Kidney (tissue), 14 donors: ENCODE measurements around the gene TRIO. TPM values are rescaled to one million over a fixed set of nuclear protein-coding genes. Genes with fewer than 3 reads are reported as not detected.

Experiments
- DNase-seq, 5 donors: peaks; one replicate each; pipeline ENCODE4 v3.0.0-alpha.2; 2013 to 2020
- FAIRE-seq: peaks from 2 replicates; lab custom pipeline; 2012; peaks lifted over from hg19 to GRCh38; lab: Jason Lieb, UNC
- H3K27ac ChIP-seq, 2 donors: one replicate each; pipeline ENCODE4 v1.7.0; 2013; ENCODE audit warnings: low read depth in 2 of 2, low read length in 2 of 2, inconsistent platforms in 1 of 2
- H3K27me3 ChIP-seq: one replicate; pipeline ENCODE4 v1.7.1; 2013; ENCODE audit warnings: low read length, inconsistent platforms; ENCODE audit not compliant: control insufficient read depth, insufficient read depth
- H3K36me3 ChIP-seq, 3 donors: one replicate each; pipeline versions ENCODE4 v1.7.0 to v1.7.1; 2013; ENCODE audit warnings: low read length in 3 of 3, control low read depth in 1 of 3, inconsistent platforms in 1 of 3; ENCODE audit not compliant: insufficient read depth in 3 of 3, control insufficient read depth in 2 of 3
- H3K4me1 ChIP-seq, 3 donors: one replicate each; pipeline versions ENCODE4 v1.7.0 to v1.7.1; 2013; ENCODE audit warnings: low read length in 3 of 3, inconsistent platforms in 1 of 3, low read depth in 1 of 3; ENCODE audit not compliant: control insufficient read depth in 2 of 3, insufficient read depth in 2 of 3
- H3K4me3 ChIP-seq, 3 donors: one replicate each; pipeline versions ENCODE4 v1.7.0 to v1.8.1; 2013; ENCODE audit warnings: low read length in 3 of 3, control low read depth in 1 of 3, inconsistent platforms in 1 of 3
- H3K9ac ChIP-seq, 3 donors: one replicate each; pipeline versions ENCODE4 v1.7.0 to v1.7.1; 2013; ENCODE audit warnings: low read length in 3 of 3, control low read depth in 1 of 3, inconsistent platforms in 1 of 3
- H3K9me3 ChIP-seq, 3 donors: one replicate each; pipeline versions ENCODE4 v1.7.0 to v1.7.1; 2013; ENCODE audit warnings: low read length in 3 of 3, control low read depth in 1 of 3, inconsistent platforms in 1 of 3; ENCODE audit not compliant: control insufficient read depth in 2 of 3, insufficient read depth in 1 of 3
- CTCF ChIP-seq: IDR thresholded peaks from 3 replicates; pipeline ENCODE4 v1.5.1; 2012; ENCODE audit warnings: mild to moderate bottlenecking, moderate library complexity, borderline replicate concordance; ENCODE audit not compliant: insufficient read depth; ENCODE audit errors: extremely low read depth
- intact Hi-C: fragments of 100-400 bp; cut with DNase I; formaldehyde crosslinking; loops from one replicate; pipeline ENCODE4 v1.11.1; 2022
- polyA plus RNA-seq: library from polyadenylated mRNA; stranded (reverse); fragments of 350-450 nt; fragmentation: Illumina TruSeq; extraction: RNeasy Lipid Tissue Mini Kit (QIAGEN cat#74804); gene quantifications from one replicate; pipeline ENCODE4 v1.2.3, GENCODE V29; 2014; ENCODE audit warnings: low read depth, low replicate concordance; ENCODE audit not compliant: insufficient read depth
- total RNA-seq: library from RNA; stranded (reverse); fragmentation: NEBNext Ultra II Directional; extraction: Animal tissue kit (Norgen Biotek cat#: 25700); gene quantifications from one replicate; pipeline ENCODE4 v1.2.1, GENCODE V29; 2021
- donor health status: control.
- donor health status: control.
- donor health status: control.
- donor health status: control.
- donor health status: control.
- donor health status: DM: yes; HTN: yes; CAD: no.
- donor health status: Normal renal cell carcinoma (clear cell type).

TRIO gene
- total and polyA plus RNA-seq, 2 donors from 2014 or later: 9.5 to 149 TPM

GRCh38 chr5:14226992-14227391 lies 83.8 kb downstream of the TRIO start:
- intact Hi-C loops: no loop called here
- H3K36me3 ChIP-seq: no peaks in the 10 kb centered on the region
- peaks cover 0 to 6% (median 6%) of the 10 kb centered on the region in 3 donors for H3K4me1 ChIP-seq
- no peak overlapping the region for H3K27ac ChIP-seq
- no peak for FAIRE-seq
- no peak for DNase-seq
- no peaks in the 10 kb centered on the region for H3K9me3 ChIP-seq
- TF ChIP-seq CTCF: no peak
- no peak overlapping the region for H3K4me3 ChIP-seq
- no peaks in the 10 kb centered on the region for H3K27me3 ChIP-seq
- no peak overlapping the region for H3K9ac ChIP-seq

GRCh38 chr5:14227513-14227912 lies 84.4 kb downstream of the TRIO start:
- Histone ChIP-seq H3K27ac (no peak overlapping the region), H3K4me1 (peaks cover 0 to 6% (median 6%) of the 10 kb centered on the region in 3 donors)
- no peak for FAIRE-seq

GRCh38 chr5:14228219-14228618 lies 85.1 kb downstream of the TRIO start:
- H3K36me3 ChIP-seq: no peaks in the 10 kb centered on the region
- DNase-seq (no peak), FAIRE-seq (no peak)
- intact Hi-C loops: no loop called here
- no peaks in the 10 kb centered on the region for H3K27me3 ChIP-seq
- H3K27ac ChIP-seq: no peak overlapping the region
- no peaks in the 10 kb centered on the region for H3K9me3 ChIP-seq
- H3K4me1 ChIP-seq: peaks cover 0 to 6% (median 6%) of the 10 kb centered on the region in 3 donors
- TF ChIP-seq CTCF: no peak
- no peak overlapping the region for H3K4me3 ChIP-seq
- no peak overlapping the region for H3K9ac ChIP-seq

More at GRCh38 chr5:14227513-14227912, 84.4 kb downstream of the TRIO start:
- H3K4me3 ChIP-seq: no peak overlapping the region
- no peaks in the 10 kb centered on the region for H3K27me3 ChIP-seq
- H3K36me3 ChIP-seq: no peaks in the 10 kb centered on the region
- TF ChIP-seq CTCF: no peak
- DNase-seq: no peak
- intact Hi-C loops: no loop called here
- H3K9ac ChIP-seq: no peak overlapping the region
- H3K9me3 ChIP-seq: no peaks in the 10 kb centered on the region

GRCh38 chr5:14229181-14229580 lies 86.0 kb downstream of the TRIO start:
- FAIRE-seq: no peak
- intact Hi-C loops: no loop called here

More at GRCh38 chr5:14229181-14229580, 86.0 kb downstream of the TRIO start:
- no peak overlapping the region for H3K27ac ChIP-seq
- no peaks in the 10 kb centered on the region for H3K36me3 ChIP-seq
- no peaks in the 10 kb centered on the region for H3K9me3 ChIP-seq
- no peak for TF ChIP-seq CTCF
- peaks cover 0 to 6% (median 6%) of the 10 kb centered on the region in 3 donors for H3K4me1 ChIP-seq
- no peak for DNase-seq
- H3K4me3 ChIP-seq: no peak overlapping the region
- no peaks in the 10 kb centered on the region for H3K27me3 ChIP-seq
- no peak overlapping the region for H3K9ac ChIP-seq
